Type B pancreatic cell (in vitro differentiated cells): ENCODE results near the gene GCNT3. TPM values are rescaled to one million over a fixed set of nuclear protein-coding genes. Genes with fewer than 3 reads are reported as not detected.

ENCODE experiments used
- DNase-seq: peaks from one replicate; pipeline ENCODE4 v3.0.0; 2021; ENCODE audit warnings: mixed read lengths; ENCODE audit not compliant: unreplicated experiment; ENCODE audit errors: extremely low spot score
- H3K27ac Mint-ChIP-seq: 2 replicates; pipeline ENCODE4 v1.8.0; 2021; ENCODE audit warnings: mild to moderate bottlenecking, mixed read lengths
- H3K27me3 Mint-ChIP-seq: 2 replicates; pipeline ENCODE4 v1.8.0; 2021; ENCODE audit warnings: mixed read lengths
- H3K36me3 Mint-ChIP-seq: 2 replicates; pipeline ENCODE4 v1.8.0; 2021; ENCODE audit warnings: mixed read lengths
- H3K4me1 Mint-ChIP-seq: one replicate; pipeline ENCODE4 v1.8.0; 2021; ENCODE audit warnings: mixed read lengths; ENCODE audit not compliant: unreplicated experiment
- H3K4me3 Mint-ChIP-seq: 2 replicates; pipeline ENCODE4 v1.8.0; 2021; ENCODE audit warnings: mild to moderate bottlenecking, mixed read lengths
- H3K9me3 Mint-ChIP-seq: 2 replicates; pipeline ENCODE4 v1.8.0; 2021; ENCODE audit warnings: mixed read lengths
- CTCF ChIP-seq: fragments of 200-600 bp; sonication (generic); conservative IDR thresholded peaks from 2 replicates; pipeline ENCODE4 v1.5.0; 2021; ENCODE audit warnings: antibody characterized with exemption, mild to moderate bottlenecking
- total RNA-seq: library from RNA; stranded (reverse); gene quantifications from 2 replicates; pipeline ENCODE4 v1.2.1, GENCODE V29; 2021; ENCODE audit warnings: low replicate concordance

GCNT3 gene
- total RNA-seq, 1 donor from 2014 or later = 19.6 TPM

DNA sequence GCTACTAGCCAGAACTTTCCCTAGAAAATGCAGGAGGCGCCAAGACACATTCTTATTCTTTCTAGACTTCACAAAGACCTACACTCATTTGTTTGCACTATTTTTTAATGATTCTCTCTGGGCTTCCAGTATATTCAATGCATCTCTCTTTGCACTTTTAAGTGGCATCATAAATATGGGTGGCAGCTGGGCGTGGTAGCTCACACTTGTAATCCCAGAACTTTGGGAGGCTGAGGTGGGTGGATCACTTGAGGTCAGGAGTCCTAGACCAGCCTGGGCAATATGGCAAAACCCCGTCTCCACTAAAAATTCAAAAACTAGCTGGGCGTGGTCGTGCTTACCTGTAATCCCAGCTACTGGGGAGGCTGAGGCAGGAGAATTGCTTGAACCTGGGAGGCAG lies 5.6 kb upstream of the GCNT3 start:
- Mint-ChIP-seq H3K36me3 (no peaks in the 10 kb centered on the region), H3K27ac (no peak overlapping the region), H3K4me3 (no peak overlapping the region), H3K9me3 (peaks cover 9% of the 10 kb centered on the region), H3K27me3 (peaks cover 13% of the 10 kb centered on the region), H3K4me1 (no peaks in the 10 kb centered on the region)
- no peak for DNase-seq
- TF ChIP-seq CTCF = no peak

DNA sequence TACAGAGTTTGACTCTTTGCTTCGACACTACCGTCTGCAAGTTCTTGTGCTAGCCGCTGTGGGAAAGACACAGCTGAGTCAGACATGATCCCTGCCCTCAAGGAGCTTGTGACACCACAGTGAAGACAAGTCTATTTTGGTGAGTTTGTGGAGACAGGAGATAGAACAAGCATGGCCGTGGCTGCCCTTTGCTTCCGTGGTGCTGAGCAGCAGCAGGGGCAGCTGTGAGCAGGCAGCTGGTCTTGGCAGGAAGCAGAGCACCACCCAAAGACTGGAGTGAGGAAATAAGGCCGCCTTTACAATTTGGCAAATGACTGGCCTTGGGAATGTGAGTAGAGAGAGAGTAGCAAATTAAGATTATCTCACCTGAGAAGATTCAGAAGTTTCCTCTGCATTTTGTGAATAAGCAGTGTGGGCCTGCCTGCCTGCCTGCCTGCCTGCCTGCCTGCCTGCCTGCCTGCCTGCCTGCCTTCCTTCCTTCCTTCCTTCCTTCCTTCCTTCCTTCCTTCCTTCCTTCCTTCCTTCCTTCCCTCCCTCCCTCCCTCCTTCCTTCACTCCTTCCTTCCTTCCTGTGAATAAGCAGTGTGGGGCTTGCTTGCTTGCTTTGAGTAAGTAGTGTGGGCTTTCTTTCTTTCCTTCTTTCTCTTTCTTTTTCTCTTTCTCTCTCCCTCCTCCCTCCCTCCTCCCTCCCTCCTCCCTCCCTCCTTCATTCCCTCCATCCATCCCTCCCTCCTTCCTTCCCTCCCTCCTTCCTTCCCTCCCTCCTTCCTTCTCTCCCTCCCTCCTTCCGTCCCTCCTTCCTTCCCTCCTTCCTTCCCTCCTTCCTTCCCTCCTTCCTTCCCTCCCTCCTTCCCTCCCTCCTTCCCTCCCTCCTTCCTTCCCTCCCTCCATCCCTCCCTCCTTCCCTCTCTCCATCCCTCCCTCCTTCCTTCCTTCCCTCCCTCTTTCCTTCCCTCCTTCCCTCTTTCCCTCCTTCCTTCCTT lies 1.6 kb upstream of the GCNT3 start:
- no peak for DNase-seq
- Mint-ChIP-seq H3K36me3 (no peaks in the 10 kb centered on the region), H3K4me1 (peaks cover 7% of the 10 kb centered on the region), H3K9me3 (peaks cover 3% of the 10 kb centered on the region), H3K27ac (no peak overlapping the region), H3K27me3 (peaks cover 20% of the 10 kb centered on the region), H3K4me3 (no peak overlapping the region)
- no peak for TF ChIP-seq CTCF

DNA sequence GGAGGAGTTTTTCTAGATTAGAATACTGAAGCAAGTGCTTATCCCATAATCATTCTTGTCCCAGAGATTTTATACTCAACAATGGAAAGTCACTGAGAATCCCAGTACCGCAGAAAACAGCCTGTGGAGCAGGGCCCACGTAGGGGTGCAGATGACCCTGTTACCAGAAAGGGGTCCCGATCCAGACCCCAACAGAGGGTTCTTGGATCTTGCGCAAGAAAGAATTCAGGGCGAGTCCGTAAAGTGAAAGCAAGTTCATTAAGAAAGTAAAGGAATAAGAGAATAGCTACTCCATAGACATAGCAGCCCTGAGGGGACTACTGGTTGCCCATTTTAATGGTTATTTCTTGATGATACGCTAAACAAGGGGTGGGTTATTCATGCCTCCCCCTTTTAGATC lies 2.6 kb downstream of the GCNT3 start:
- H3K4me3 Mint-ChIP-seq = peak overlapping the region; percentile 22
- H3K27me3 Mint-ChIP-seq = peaks cover 9% of the 10 kb centered on the region
- no peak for TF ChIP-seq CTCF
- no peak for DNase-seq
- H3K36me3 Mint-ChIP-seq = no peaks in the 10 kb centered on the region
- H3K27ac Mint-ChIP-seq = no peak overlapping the region
- H3K4me1 Mint-ChIP-seq = peaks cover 21% of the 10 kb centered on the region
- peaks cover 3% of the 10 kb centered on the region for H3K9me3 Mint-ChIP-seq

DNA sequence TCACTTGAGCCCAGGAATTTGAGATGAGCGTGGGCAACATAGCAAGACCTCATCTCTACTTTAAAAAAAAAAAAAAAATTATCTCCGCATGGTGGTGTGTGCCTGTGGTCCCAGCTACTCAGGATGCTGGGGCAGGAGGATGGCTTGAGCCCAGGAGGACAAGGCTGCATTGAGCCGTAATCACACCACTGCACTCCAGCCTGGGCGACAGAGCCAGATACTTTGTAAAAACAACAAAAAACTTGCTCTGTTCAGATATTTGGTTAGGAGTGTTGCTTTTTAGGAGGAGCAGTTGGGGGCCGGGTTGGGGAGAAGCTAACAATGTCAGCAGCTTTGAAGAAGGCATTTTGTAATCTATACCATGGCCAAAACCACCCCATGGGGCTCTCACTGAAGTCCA lies 4.1 kb downstream of the GCNT3 start:
- H3K4me3 Mint-ChIP-seq = peak overlapping the region; percentile 71
- H3K9me3 Mint-ChIP-seq = peaks cover 3% of the 10 kb centered on the region
- DNase-seq = no peak
- H3K36me3 Mint-ChIP-seq = no peaks in the 10 kb centered on the region
- peak overlapping the region; percentile 38 for H3K27ac Mint-ChIP-seq
- TF ChIP-seq CTCF = no peak
- H3K27me3 Mint-ChIP-seq = peaks cover 7% of the 10 kb centered on the region
- peaks cover 21% of the 10 kb centered on the region for H3K4me1 Mint-ChIP-seq

DNA sequence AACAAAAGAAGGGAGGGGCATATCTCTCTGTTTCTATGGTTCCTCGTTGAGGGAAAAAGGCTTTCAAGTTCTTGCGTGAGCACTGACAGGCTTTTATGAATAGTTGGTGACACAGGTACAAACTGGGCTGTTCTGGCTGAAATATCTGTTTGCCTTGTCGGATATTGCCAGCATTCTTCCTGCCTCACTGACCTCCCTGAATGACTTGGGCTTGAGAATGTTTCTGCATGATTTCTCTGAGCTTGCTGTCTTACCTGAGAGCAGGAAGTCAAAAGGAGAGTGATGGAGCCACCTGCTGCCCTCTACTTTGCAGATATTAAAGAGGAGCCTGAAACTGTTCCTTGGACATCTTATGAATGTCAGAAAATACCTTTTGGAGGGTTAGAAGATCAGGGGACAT lies 4.8 kb downstream of the GCNT3 start:
- Mint-ChIP-seq H3K4me3 (peak overlapping the region; percentile 71), H3K27ac (peak overlapping the region; percentile 72), H3K27me3 (peaks cover 7% of the 10 kb centered on the region), H3K4me1 (peaks cover 18% of the 10 kb centered on the region), H3K36me3 (no peaks in the 10 kb centered on the region), H3K9me3 (peaks cover under 1% of the 10 kb centered on the region)
- DNase-seq = no peak
- TF ChIP-seq CTCF = no peak
